Mucosa of gallbladder (tissue), 1 donor: ENCODE data around the gene EPN1. TPM values are rescaled to one million over a fixed set of nuclear protein-coding genes. Genes with fewer than 3 reads are reported as not detected.
A peak's percentile ranks its signal among the peaks of the same experiment; 100 is the strongest.
"Not testable (repeated sequence)": the region's sequence is repeated elsewhere in the genome, so short reads cannot be mapped to it uniquely, and the experiment has no call there.

Experiments
- DNase-seq: peaks from one replicate; pipeline ENCODE4 v3.0.0-alpha.2; 2020; ENCODE audit warnings: low spot score
- total RNA-seq: library from RNA; stranded (reverse); gene quantifications from one replicate; pipeline ENCODE4 v1.2.1, GENCODE V29; 2021
- donor health status: DM: no; HTN: no; CAD: no.

The EPN1 gene
- total RNA-seq, 1 donor from 2014 or later, result 172 TPM

- no peak for DNase-seq
Measured at GRCh38 chr19:55693336-55693974, 18.4 kb downstream of the EPN1 start.

GRCh38 chr19:55694241-55694655 is 19.2 kb downstream of the EPN1 start:
- DNase-seq, result no peak

- DNase-seq, result no peak
Measured at GRCh38 chr19:55694656-55695491, 19.8 kb downstream of the EPN1 start.

- no peak for DNase-seq
Measured at GRCh38 chr19:55695511-55696290, 20.7 kb downstream of the EPN1 start.

GRCh38 chr19:55696301-55697068 is 21.5 kb downstream of the EPN1 start:
- no peak for DNase-seq

GRCh38 chr19:55697069-55697440 is 22.0 kb downstream of the EPN1 start:
- DNase-seq, result no peak

GRCh38 chr19:55697698-55698097 is 22.7 kb downstream of the EPN1 start:
- no peak for DNase-seq

- no peak for DNase-seq
Measured at GRCh38 chr19:55698256-55698655, 23.2 kb downstream of the EPN1 start.

- no peak for DNase-seq
Measured at GRCh38 chr19:55699221-55699620, 24.2 kb downstream of the EPN1 start.

- no peak for DNase-seq
Measured at GRCh38 chr19:55700813-55701212, 25.8 kb downstream of the EPN1 start.

- DNase-seq, result no peak
Measured at GRCh38 chr19:55702131-55702627, 27.2 kb downstream of the EPN1 start.

- DNase-seq, result peak; percentile 50
Measured at GRCh38 chr19:55703790-55704215, 28.8 kb downstream of the EPN1 start.

GRCh38 chr19:55704494-55705245 is 29.6 kb downstream of the EPN1 start:
- DNase-seq, result no peak

- no peak for DNase-seq
Measured at GRCh38 chr19:55705972-55706371, 30.9 kb downstream of the EPN1 start.

GRCh38 chr19:55711719-55712118 is 36.7 kb downstream of the EPN1 start:
- DNase-seq, result no peak

- no peak for DNase-seq
Measured at GRCh38 chr19:55712804-55713631, 38.0 kb downstream of the EPN1 start.

- no peak for DNase-seq
Measured at GRCh38 chr19:55716531-55716930, 41.5 kb downstream of the EPN1 start.

- no peak for DNase-seq
Measured at GRCh38 chr19:55717251-55717650, 42.2 kb downstream of the EPN1 start.

GRCh38 chr19:55717879-55718711 is 43.1 kb downstream of the EPN1 start:
- not testable (repeated sequence) for DNase-seq
